ENCODE measurements around the gene KIF6.

- TF ChIP-seq PRDM1 (tag by site-specific recombination; IDR thresholded peaks at IDR 0.05), result no peak
- TF ChIP-seq ZNF223 (tag by site-specific recombination; IDR thresholded peaks at IDR 0.05), result no peak
- TF ChIP-seq ZNF416 (tag by site-specific recombination; IDR thresholded peaks at IDR 0.05), result no peak
Measured at GRCh38 chr6:39314273-39314795, 410.9 kb downstream of the KIF6 start, which contains the start of gene KCNK17.
